EH (cell line): ENCODE measurements around the gene COX7B2.
A peak's percentile ranks its signal among the peaks of the same experiment; 100 is the strongest.

Source experiments
- DNase-seq: peaks from one replicate; pipeline ENCODE4 v3.0.0-alpha.2; 2015; ENCODE audit warnings: low read depth

Gene COX7B2

GRCh38 chr4:46889410-46889809, 19.6 kb downstream of the COX7B2 start:
- no peak for DNase-seq

GRCh38 chr4:46886711-46887110, 22.3 kb downstream of the COX7B2 start:
- DNase-seq = no peak

GRCh38 chr4:46878641-46879040, 30.4 kb downstream of the COX7B2 start:
- no peak for DNase-seq

- DNase-seq = no peak
Observed at GRCh38 chr4:46874811-46875210, 34.2 kb downstream of the COX7B2 start.

- DNase-seq = no peak
Observed at GRCh38 chr4:46870411-46870810, 38.6 kb downstream of the COX7B2 start.

- no peak for DNase-seq
Observed at GRCh38 chr4:46856333-46856732, 52.7 kb downstream of the COX7B2 start.

- no peak for DNase-seq
Observed at GRCh38 chr4:46852800-46853199, 56.2 kb downstream of the COX7B2 start.

GRCh38 chr4:46850026-46850425, 59.0 kb downstream of the COX7B2 start:
- no peak for DNase-seq

GRCh38 chr4:46844325-46844917, 64.6 kb downstream of the COX7B2 start:
- DNase-seq = peak; percentile 50

- DNase-seq = no peak
Observed at GRCh38 chr4:46839128-46839527, 69.9 kb downstream of the COX7B2 start.

GRCh38 chr4:46837639-46838038, 71.4 kb downstream of the COX7B2 start:
- DNase-seq = no peak

- no peak for DNase-seq
Observed at GRCh38 chr4:46836584-46836983, 72.5 kb downstream of the COX7B2 start.

- DNase-seq = no peak
Observed at GRCh38 chr4:46830971-46831454, 78.0 kb downstream of the COX7B2 start.

GRCh38 chr4:46820154-46820553, 88.9 kb downstream of the COX7B2 start:
- no peak for DNase-seq

- no peak for DNase-seq
Observed at GRCh38 chr4:46819095-46819494, 90.0 kb downstream of the COX7B2 start.

- no peak for DNase-seq
Observed at GRCh38 chr4:46818604-46819003, 90.4 kb downstream of the COX7B2 start.

GRCh38 chr4:46817806-46818205, 91.2 kb downstream of the COX7B2 start:
- no peak for DNase-seq

GRCh38 chr4:46804781-46805413, 104.1 kb downstream of the COX7B2 start:
- no peak for DNase-seq

- no peak for DNase-seq
Observed at GRCh38 chr4:46793036-46793435, 116.0 kb downstream of the COX7B2 start.

GRCh38 chr4:46781434-46782092, 127.5 kb downstream of the COX7B2 start:
- no peak for DNase-seq

- DNase-seq = no peak
Observed at GRCh38 chr4:46765465-46765864, 143.6 kb downstream of the COX7B2 start.

- no peak for DNase-seq
Observed at GRCh38 chr4:46730075-46730474, 179.0 kb downstream of the COX7B2 start.

- DNase-seq = no peak
Observed at GRCh38 chr4:46720055-46720454, 189.0 kb downstream of the COX7B2 start.
